Endothelial cell of umbilical vein (primary cell): Measurements from ENCODE around the gene CCL17. TPM values are rescaled to one million over a fixed set of nuclear protein-coding genes. Genes with fewer than 3 reads are reported as not detected.

Source experiments
- BruUV-seq: library from RNA; stranded (reverse); fragments of 400-500 nt; replicated peaks from 2 replicates; lab custom pipeline; 2021; lab: Mats Ljungman, UMichigan
- CTCF ChIA-PET: fragments of 300-600, 350-600 bp; sonication (Branson Sonifier 250); formaldehyde crosslinking; loops from one replicate; lab custom pipeline; 2021; ENCODE audit warnings: antibody characterized with exemption, inconsistent platforms; lab: Charles Lee
- POLR2A ChIA-PET: fragments of 300-600, 350-600 bp; sonication (Branson Sonifier 250); formaldehyde crosslinking; loops from one replicate; lab custom pipeline; 2021; ENCODE audit warnings: antibody characterized with exemption, inconsistent platforms; lab: Charles Lee
- DNase-seq: peaks from one replicate; pipeline ENCODE4 v3.0.0-alpha.2; 2011; ENCODE audit warnings: low read depth, low spot score
- FAIRE-seq: peaks from 2 replicates; lab custom pipeline; 2011; peaks lifted over from hg19 to GRCh38; lab: Jason Lieb, UNC
- H2AFZ ChIP-seq: 2 replicates; pipeline ENCODE4 v1.6.0; 2012; ENCODE audit warnings: low read depth, low read length, control low read depth, inconsistent platforms
- H3K27ac ChIP-seq: 2 replicates; pipeline ENCODE4 v1.5.1; 2011; ENCODE audit warnings: low read depth, mild to moderate bottlenecking, control low read depth, low read length, moderate library complexity; ENCODE audit not compliant: insufficient read depth
- H3K27me3 ChIP-seq, 2 experiments: 2 replicates each; pipeline versions ENCODE4 v1.6.0 to v1.6.1; 2011; ENCODE audit warnings: low read length in 2 of 2, mixed read lengths in 1 of 2; ENCODE audit not compliant: control insufficient read depth in 2 of 2, insufficient read depth in 2 of 2
- H3K36me3 ChIP-seq, 2 experiments: 2 replicates in 1 of 2; 3 replicates in 1 of 2; pipeline ENCODE4 v1.5.1; 2011; ENCODE audit warnings: low read length in 2 of 2, mild to moderate bottlenecking in 1 of 2, moderate library complexity in 1 of 2; ENCODE audit not compliant: control insufficient read depth in 2 of 2, insufficient read depth in 2 of 2; ENCODE audit errors: extremely low read depth in 1 of 2
- H3K4me1 ChIP-seq: 3 replicates; pipeline ENCODE4 v1.5.1; 2011; ENCODE audit warnings: mild to moderate bottlenecking, low read length; ENCODE audit not compliant: control insufficient read depth, insufficient read depth; ENCODE audit errors: extremely low read depth
- H3K4me2 ChIP-seq: 2 replicates; pipeline ENCODE4 v1.6.1; 2011; ENCODE audit warnings: low read length, control low read depth, mixed read lengths; ENCODE audit not compliant: insufficient read depth
- H3K4me3 ChIP-seq, 3 experiments: fragments of 200-600 bp in 1 of 3; sonication (generic), shearing (Covaris generic) in 1 of 3; replicated peaks in 1 of 3; 2 replicates each; pipeline ENCODE4 v1.5.1; 2011 to 2016; ENCODE audit warnings: control low read depth in 3 of 3, low read length in 3 of 3, mild to moderate bottlenecking in 2 of 3, inconsistent platforms in 1 of 3, low read depth in 1 of 3, moderate library complexity in 1 of 3; ENCODE audit not compliant: insufficient read depth in 1 of 3
- H3K79me2 ChIP-seq: 2 replicates; pipeline ENCODE4 v1.6.0; 2012; ENCODE audit warnings: low read length, inconsistent platforms; ENCODE audit not compliant: control insufficient read depth, insufficient read depth
- H3K9ac ChIP-seq: replicated peaks from 2 replicates; pipeline ENCODE3; 2011; ENCODE audit warnings: low read length, control low read depth; ENCODE audit not compliant: insufficient read depth; ENCODE audit errors: extremely low read depth
- H3K9me1 ChIP-seq: replicated peaks from 3 replicates; pipeline ENCODE4 v1.6.0; 2011; ENCODE audit warnings: mild to moderate bottlenecking, low read length; ENCODE audit not compliant: control insufficient read depth, insufficient read depth; ENCODE audit errors: extremely low read depth
- H3K9me3 ChIP-seq: replicated peaks from 2 replicates; pipeline ENCODE4 v1.5.1; 2012; ENCODE audit warnings: low read length, inconsistent platforms; ENCODE audit not compliant: control insufficient read depth, insufficient read depth
- H4K20me1 ChIP-seq: replicated peaks from 2 replicates; pipeline ENCODE3; 2011; ENCODE audit warnings: mild to moderate bottlenecking, low read length; ENCODE audit not compliant: control insufficient read depth, insufficient read depth; ENCODE audit errors: extremely low read depth
- CTCF ChIP-seq, 2 donors: IDR thresholded peaks; 1 replicate in 1 of 2; 2 replicates in 1 of 2; pipeline ENCODE4 v1.5.1; 2011; ENCODE audit warnings: low read length in 2 of 2, mild to moderate bottlenecking in 2 of 2, moderate library complexity in 2 of 2, control low read depth in 1 of 2, inconsistent platforms in 1 of 2, low read depth in 1 of 2; ENCODE audit not compliant: insufficient read depth in 1 of 2; ENCODE audit errors: extremely low read depth in 1 of 2
- EZH2 ChIP-seq: IDR thresholded peaks from 2 replicates; pipeline ENCODE4 v1.6.1; 2012; ENCODE audit warnings: borderline replicate concordance, low read depth, mild to moderate bottlenecking, moderate library complexity, low read length, inconsistent platforms; ENCODE audit not compliant: severe bottlenecking
- FOS ChIP-seq: IDR thresholded peaks from 2 replicates; pipeline ENCODE4 v1.6.1; 2011; ENCODE audit warnings: mild to moderate bottlenecking, low read length, moderate library complexity, borderline replicate concordance; ENCODE audit not compliant: insufficient read depth
- GATA2 ChIP-seq: IDR thresholded peaks from 2 replicates; pipeline ENCODE4 v1.7.0; 2011; ENCODE audit warnings: low read depth, mild to moderate bottlenecking, moderate library complexity, mixed read lengths, low read length; ENCODE audit not compliant: insufficient read length, insufficient read depth
- JUN ChIP-seq: IDR thresholded peaks from 2 replicates; pipeline ENCODE4 v1.6.1; 2011; ENCODE audit warnings: borderline replicate concordance, low read depth; ENCODE audit not compliant: insufficient read length, insufficient read depth
- MAX ChIP-seq: IDR thresholded peaks from 2 replicates; pipeline ENCODE4 v1.6.1; 2011; ENCODE audit not compliant: insufficient read depth, insufficient read length
- MYC ChIP-seq: IDR thresholded peaks from one replicate; pipeline ENCODE4 v1.6.1; 2011; ENCODE audit warnings: mild to moderate bottlenecking, low read depth, low read length
- POLR2A ChIP-seq: IDR thresholded peaks from 2 replicates; pipeline ENCODE4 v1.6.1; 2012; ENCODE audit warnings: low read depth, mild to moderate bottlenecking, control low read depth, low read length
- POLR2AphosphoS5 ChIP-seq: IDR thresholded peaks from 2 replicates; pipeline ENCODE4 v1.6.1; 2012; ENCODE audit warnings: low read depth, mild to moderate bottlenecking, control low read depth, low read length, moderate library complexity; ENCODE audit not compliant: insufficient read depth
- dilution Hi-C: fragments of 300-500 bp; cut with MboI; formaldehyde crosslinking; loops from one replicate; pipeline ENCODE4 v1.15.0; 2019; ENCODE audit warnings: low sequenced_read_pairs; ENCODE audit not compliant: extremely low pct_ligation_motif_present
- intact Hi-C: fragments of 100-400 bp; cut with micrococcal nuclease; formaldehyde crosslinking; loops from one replicate; pipeline ENCODE4 v1.10.0; 2022
- polyA plus RNA-seq, 4 experiments: library from polyadenylated mRNA; depleted of rRNA in 3 of 4; stranded (reverse) in 3 of 4; unstranded in 1 of 4; fragments of >200 nt; gene quantifications; 2 replicates each; pipeline versions ENCODE4 v1.2.1 to v1.2.3, GENCODE V29; 2011 to 2012; ENCODE audit warnings: missing spikeins in 1 of 4
- total RNA-seq: library from RNA; stranded (reverse); gene quantifications from 2 replicates; pipeline ENCODE4 v1.2.3, GENCODE V29; 2021

Gene CCL17
- total and polyA plus RNA-seq, 2 donors (not counting 3 experiments of a cell fraction or from before 2014, with no cell fraction given) = not detected

- no peak overlapping the region for H3K4me3 ChIP-seq
- H3K9ac ChIP-seq = no peak overlapping the region
- no peaks in the 10 kb centered on the region for H3K9me1 ChIP-seq
- no peak overlapping the region for H3K27ac ChIP-seq
- TF ChIP-seq JUN (no peak), GATA2 (no peak), CTCF (IDR thresholded peaks at IDR 0.05; ENCODE audit: extremely low read depth in 1 of 2, insufficient read depth in 1 of 2, low read depth in 1 of 2, low read length in 2 of 2) (no peak), FOS (no peak), MAX (no peak), POLR2A (no peak), POLR2AphosphoS5 (no peak), MYC (no peak), EZH2 (no peak)
- H3K27me3 ChIP-seq = no peaks in the 10 kb centered on the region
- BruUV-seq = no TSS peak
- DNase-seq (peak; percentile 68), FAIRE-seq (peak; percentile 89)
- no peaks in the 10 kb centered on the region for H3K36me3 ChIP-seq
- no peaks in the 10 kb centered on the region for H4K20me1 ChIP-seq
- POLR2A ChIA-PET = no interaction called here
- H2AFZ ChIP-seq = peak overlapping the region; percentile 28
- H3K4me2 ChIP-seq = peak overlapping the region; percentile 63
- CTCF ChIA-PET = interaction anchor here (0.7 to 2.1 kb wide), 4 partner anchors 11 to 79 kb away, joined by 4 to 16 read pairs (median 8); no protein-coding TSS in a partner anchor
- no peaks in the 10 kb centered on the region for H3K79me2 ChIP-seq
- no peaks in the 10 kb centered on the region for H3K9me3 ChIP-seq
- dilution Hi-C loops = no loop called here
- intact Hi-C loops = loop anchor here (1.0 to 2.0 kb wide), 3 partner anchors 36 to 81 kb away; no protein-coding TSS in a partner anchor
- peaks cover 12% of the 10 kb centered on the region for H3K4me1 ChIP-seq
Measured at GRCh38 chr16:57380671-57381462, 23.7 kb upstream of the CCL17 start.
